Measurements from ENCODE around the gene C1orf174. TPM values are rescaled to one million over a fixed set of nuclear protein-coding genes. Genes with fewer than 3 reads are reported as not detected.

C1orf174 gene
- polyA plus RNA-seq, 3 donors, result 19.1 to 46.0 (median 21.3) TPM

GRCh38 chr1:3905266-3905952 is 5.3 kb upstream of the C1orf174 start:
- Mint-ChIP-seq H3K27ac (no peak overlapping the region), H3K9me3 (no peaks in the 10 kb centered on the region), H3K36me3 (peaks cover 5% of the 10 kb centered on the region in 2 donors), H3K4me1 (peaks cover 28% of the 10 kb centered on the region), H3K27me3 (ENCODE audit: low read depth in 3 of 3) (peaks cover 12 to 21% (median 14%) of the 10 kb centered on the region in 3 donors), H3K4me3 (no peak overlapping the region)
- Histone ChIP-seq H3K4me2 (replicated peaks; ENCODE audit: extremely low read depth, low read length, poor library complexity, severe bottlenecking) (no peak overlapping the region), H3K36me3 (replicated peaks in 1 of 2; ENCODE audit: control insufficient read depth in 1 of 2, insufficient read depth in 2 of 2, low read length in 2 of 2) (no peaks in the 10 kb centered on the region), H3K9me3 (replicated peaks in 1 of 2; ENCODE audit: control insufficient read depth in 1 of 2, insufficient read depth in 1 of 2, low read length in 2 of 2) (no peaks in the 10 kb centered on the region), H3K4me1 (ENCODE audit: control insufficient read depth in 1 of 2, insufficient read depth in 2 of 2, low read length in 2 of 2) (peaks cover 12 to 19% of the 10 kb centered on the region in 2 donors), H3K9ac (ENCODE audit: insufficient read depth, low read length, poor library complexity, severe bottlenecking) (no peak overlapping the region), H3K4me3 (replicated peaks in 1 of 3; ENCODE audit: low read depth in 2 of 3, low read length in 3 of 3) (no peak overlapping the region), H4K20me1 (ENCODE audit: insufficient read depth, low read length) (no peaks in the 10 kb centered on the region), H2AFZ (ENCODE audit: insufficient read depth, low read depth, low read length, poor library complexity, severe bottlenecking) (no peak overlapping the region), H3K27me3 (ENCODE audit: control insufficient read depth in 2 of 2, insufficient read depth in 2 of 2, low read length in 2 of 2) (no peaks in the 10 kb centered on the region), H3K27ac (ENCODE audit: low read depth in 1 of 2, low read length in 2 of 2) (no peak overlapping the region), H3K79me2 (ENCODE audit: insufficient read depth, low read length) (no peaks in the 10 kb centered on the region)
- intact Hi-C loops (cut with micrococcal nuclease), result loop anchor here in 1 of 2 donors (10.0 kb wide), 2 partner anchors 131 to 281 kb away; partner anchors contain the start of genes SMIM1 and TPRG1L
- WGBS (ENCODE audit: insufficient coverage), result 84% methylated on average over 11 of the region's 19 CpGs
- no peak for DNase-seq
- TF ChIP-seq CTCF (IDR thresholded peaks at IDR 0.05), result no peak

DNA sequence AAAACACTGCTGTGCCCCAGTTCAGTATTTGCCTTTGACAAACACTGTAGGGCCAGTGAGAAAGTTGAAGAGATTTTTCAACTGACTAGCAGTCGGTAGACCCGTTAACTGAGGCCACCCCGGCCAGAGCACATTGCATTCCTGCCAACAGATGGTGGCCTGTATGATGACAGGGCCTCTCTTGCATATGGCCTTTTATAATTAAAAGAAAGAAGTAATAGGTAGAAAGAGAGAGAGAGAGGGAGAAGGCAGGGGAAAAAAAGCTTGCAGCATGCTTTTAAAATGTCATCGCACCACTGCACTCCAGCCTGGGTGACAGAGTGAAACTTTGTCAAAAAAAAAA is 4.7 kb upstream of the C1orf174 start:
- Mint-ChIP-seq H3K4me3 (no peak overlapping the region), H3K4me1 (peaks cover 28% of the 10 kb centered on the region)
- intact Hi-C loops (cut with micrococcal nuclease), result loop anchor here (5.0 to 10.0 kb wide), 3 partner anchors 130 to 280 kb away; partner anchors contain the start of genes SMIM1 (in 2 of the 2) and TPRG1L (in 1 of the 2)

More for the DNA sequence above, 4.7 kb upstream of the C1orf174 start:
- H3K27me3 ChIP-seq (ENCODE audit: control insufficient read depth in 2 of 2, insufficient read depth in 2 of 2, low read length in 2 of 2), result no peaks in the 10 kb centered on the region
- H3K36me3 Mint-ChIP-seq, result peaks cover 5% of the 10 kb centered on the region in 2 donors
- peaks cover 6 to 15% (median 10%) of the 10 kb centered on the region in 3 donors for H3K27me3 Mint-ChIP-seq (ENCODE audit: low read depth in 3 of 3)
- peaks cover 2% of the 10 kb centered on the region for H3K79me2 ChIP-seq (ENCODE audit: insufficient read depth, low read length)
- no peaks in the 10 kb centered on the region for H3K9me3 Mint-ChIP-seq
- H3K36me3 ChIP-seq (replicated peaks in 1 of 2; ENCODE audit: control insufficient read depth in 1 of 2, insufficient read depth in 2 of 2, low read length in 2 of 2), result no peaks in the 10 kb centered on the region
- no peak for DNase-seq
- H2AFZ ChIP-seq (ENCODE audit: insufficient read depth, low read depth, low read length, poor library complexity, severe bottlenecking), result no peak overlapping the region
- H3K27ac Mint-ChIP-seq, result no peak overlapping the region
- H3K27ac ChIP-seq (ENCODE audit: low read depth in 1 of 2, low read length in 2 of 2), result no peak overlapping the region
- H3K4me3 ChIP-seq (replicated peaks in 1 of 3; ENCODE audit: low read depth in 2 of 3, low read length in 3 of 3), result no peak overlapping the region
- H3K9ac ChIP-seq (ENCODE audit: insufficient read depth, low read length, poor library complexity, severe bottlenecking), result no peak overlapping the region
- WGBS (ENCODE audit: insufficient coverage), result 87% methylated on average over 3 of the region's 4 CpGs
- H3K4me2 ChIP-seq (replicated peaks; ENCODE audit: extremely low read depth, low read length, poor library complexity, severe bottlenecking), result no peak overlapping the region
- no peak for TF ChIP-seq CTCF (IDR thresholded peaks at IDR 0.05)
- H4K20me1 ChIP-seq (ENCODE audit: insufficient read depth, low read length), result no peaks in the 10 kb centered on the region
- H3K4me1 ChIP-seq (ENCODE audit: control insufficient read depth in 1 of 2, insufficient read depth in 2 of 2, low read length in 2 of 2), result peaks cover 12 to 20% of the 10 kb centered on the region in 2 donors
- H3K9me3 ChIP-seq (replicated peaks in 1 of 2; ENCODE audit: control insufficient read depth in 1 of 2, insufficient read depth in 1 of 2, low read length in 2 of 2), result no peaks in the 10 kb centered on the region
